Mucosa of rectum (tissue), 2 donors: Measurements from ENCODE around the gene ANKS1A.

ENCODE experiments used
- H3K27ac ChIP-seq, 2 donors: one replicate each; pipeline ENCODE4 v1.7.0; 2013; ENCODE audit warnings: inconsistent platforms in 2 of 2, low read depth in 2 of 2, low read length in 2 of 2
- H3K27me3 ChIP-seq, 2 donors: one replicate each; pipeline ENCODE4 v1.7.0; 2013; ENCODE audit warnings: low read length in 2 of 2; ENCODE audit not compliant: control insufficient read depth in 2 of 2, insufficient read depth in 2 of 2
- H3K36me3 ChIP-seq, 2 donors: one replicate each; pipeline ENCODE4 v1.7.0; 2013; ENCODE audit warnings: low read length in 2 of 2; ENCODE audit not compliant: control insufficient read depth in 2 of 2, insufficient read depth in 2 of 2
- H3K4me1 ChIP-seq, 2 donors: one replicate each; pipeline ENCODE4 v1.7.0; 2013; ENCODE audit warnings: low read length in 2 of 2, mild to moderate bottlenecking in 1 of 2; ENCODE audit not compliant: control insufficient read depth in 2 of 2, insufficient read depth in 2 of 2
- H3K4me3 ChIP-seq, 2 donors: one replicate each; pipeline ENCODE4 v1.7.0; 2013; ENCODE audit warnings: low read length in 2 of 2
- H3K9ac ChIP-seq, 2 donors: one replicate each; pipeline ENCODE4 v1.7.0; 2013; ENCODE audit warnings: low read length in 2 of 2, low read depth in 1 of 2, mild to moderate bottlenecking in 1 of 2
- H3K9me3 ChIP-seq, 2 donors: one replicate each; pipeline ENCODE4 v1.7.0; 2013; ENCODE audit warnings: low read length in 2 of 2; ENCODE audit not compliant: control insufficient read depth in 2 of 2
- donor health status: healthy.
- donor health status: Normal muscosa, but diverticular disease.

The ANKS1A gene

GRCh38 chr6:35057449-35058357 lies 168.6 kb downstream of the ANKS1A start:
- no peaks in the 10 kb centered on the region for H3K9me3 ChIP-seq
- H3K27me3 ChIP-seq: no peaks in the 10 kb centered on the region
- no peak overlapping the region for H3K4me3 ChIP-seq
- H3K9ac ChIP-seq: no peak overlapping the region
- no peak overlapping the region for H3K27ac ChIP-seq
- peaks cover 3 to 4% of the 10 kb centered on the region in 2 donors for H3K4me1 ChIP-seq
- peaks cover 45 to 46% of the 10 kb centered on the region in 2 donors for H3K36me3 ChIP-seq

GRCh38 chr6:35058358-35058675 lies 169.3 kb downstream of the ANKS1A start:
- Histone ChIP-seq H3K27ac (no peak overlapping the region), H3K4me3 (no peak overlapping the region), H3K9me3 (no peaks in the 10 kb centered on the region), H3K36me3 (peaks cover 46 to 47% of the 10 kb centered on the region in 2 donors), H3K4me1 (peaks cover 0 to 2% of the 10 kb centered on the region in 2 donors), H3K9ac (no peak overlapping the region), H3K27me3 (no peaks in the 10 kb centered on the region)

- Histone ChIP-seq H3K27ac (no peak overlapping the region), H3K27me3 (no peaks in the 10 kb centered on the region), H3K4me1 (peaks cover 0 to 2% of the 10 kb centered on the region in 2 donors), H3K4me3 (no peak overlapping the region), H3K9ac (no peak overlapping the region), H3K9me3 (no peaks in the 10 kb centered on the region), H3K36me3 (peaks cover 46 to 48% of the 10 kb centered on the region in 2 donors)
Observed at GRCh38 chr6:35058865-35059522, 169.9 kb downstream of the ANKS1A start.

GRCh38 chr6:35059596-35060345 lies 170.7 kb downstream of the ANKS1A start:
- Histone ChIP-seq H3K9me3 (no peaks in the 10 kb centered on the region), H3K36me3 (peaks cover 46% of the 10 kb centered on the region in 2 donors), H3K27me3 (no peaks in the 10 kb centered on the region), H3K4me1 (peaks cover 0 to 2% of the 10 kb centered on the region in 2 donors), H3K4me3 (no peak overlapping the region), H3K27ac (no peak overlapping the region), H3K9ac (no peak overlapping the region)

- H3K4me1 ChIP-seq: peaks cover 0 to 2% of the 10 kb centered on the region in 2 donors
- H3K27ac ChIP-seq: no peak overlapping the region
- H3K9ac ChIP-seq: no peak overlapping the region
- H3K36me3 ChIP-seq: peaks cover 48% of the 10 kb centered on the region in 2 donors
- no peaks in the 10 kb centered on the region for H3K27me3 ChIP-seq
- H3K9me3 ChIP-seq: no peaks in the 10 kb centered on the region
- no peak overlapping the region for H3K4me3 ChIP-seq
Observed at GRCh38 chr6:35061102-35061615, 172.1 kb downstream of the ANKS1A start.

- H3K36me3 ChIP-seq: peaks cover 51 to 53% of the 10 kb centered on the region in 2 donors
- H3K27ac ChIP-seq: no peak overlapping the region
Observed at GRCh38 chr6:35061651-35062410, 172.8 kb downstream of the ANKS1A start.

GRCh38 chr6:35062676-35063574 lies 173.9 kb downstream of the ANKS1A start:
- Histone ChIP-seq H3K9ac (no peak overlapping the region), H3K9me3 (no peaks in the 10 kb centered on the region), H3K27ac (no peak overlapping the region), H3K4me3 (no peak overlapping the region), H3K27me3 (no peaks in the 10 kb centered on the region), H3K4me1 (peaks cover 0 to 2% of the 10 kb centered on the region in 2 donors), H3K36me3 (peaks cover 49 to 51% of the 10 kb centered on the region in 2 donors)

More at GRCh38 chr6:35061651-35062410, 172.8 kb downstream of the ANKS1A start:
- H3K9me3 ChIP-seq: no peaks in the 10 kb centered on the region
- H3K4me1 ChIP-seq: peaks cover 0 to 2% of the 10 kb centered on the region in 2 donors
- H3K4me3 ChIP-seq: no peak overlapping the region
- no peak overlapping the region for H3K9ac ChIP-seq
- H3K27me3 ChIP-seq: no peaks in the 10 kb centered on the region

GRCh38 chr6:35063701-35064280 lies 174.7 kb downstream of the ANKS1A start:
- Histone ChIP-seq H3K27me3 (no peaks in the 10 kb centered on the region), H3K4me3 (no peak overlapping the region), H3K9ac (no peak overlapping the region), H3K4me1 (peaks cover 0 to 2% of the 10 kb centered on the region in 2 donors), H3K36me3 (peaks cover 45 to 47% of the 10 kb centered on the region in 2 donors), H3K9me3 (no peaks in the 10 kb centered on the region), H3K27ac (no peak overlapping the region)
